Frontal cortex (tissue), 4 donors: ENCODE measurements around the gene CRTC1. TPM values are rescaled to one million over a fixed set of nuclear protein-coding genes. Genes with fewer than 3 reads are reported as not detected.
"Not testable (repeated sequence)": the region's sequence is repeated elsewhere in the genome, so short reads cannot be mapped to it uniquely, and the experiment has no call there.

Experiments used
- DNase-seq, 2 donors: peaks; one replicate each; pipeline ENCODE4 v3.0.0; 2012; ENCODE audit warnings: low spot score in 2 of 2
- FAIRE-seq: peaks from 2 replicates; lab custom pipeline; 2012; peaks lifted over from hg19 to GRCh38; lab: Jason Lieb, UNC
- total RNA-seq: library from RNA; depleted of rRNA; stranded (reverse); fragments of >200 nt; gene quantifications from one replicate; pipeline ENCODE4 v1.2.3, GENCODE V29; 2014
- donor health status: control.
- donor health status: control.
- donor health status: control.

CRTC1 gene
- total RNA-seq, 1 donor from 2014 or later = 7.3 TPM

GRCh38 chr19:18667531-18668251 lies 15.8 kb upstream of the CRTC1 start:
- DNase-seq (no peak), FAIRE-seq (no peak)

DNA sequence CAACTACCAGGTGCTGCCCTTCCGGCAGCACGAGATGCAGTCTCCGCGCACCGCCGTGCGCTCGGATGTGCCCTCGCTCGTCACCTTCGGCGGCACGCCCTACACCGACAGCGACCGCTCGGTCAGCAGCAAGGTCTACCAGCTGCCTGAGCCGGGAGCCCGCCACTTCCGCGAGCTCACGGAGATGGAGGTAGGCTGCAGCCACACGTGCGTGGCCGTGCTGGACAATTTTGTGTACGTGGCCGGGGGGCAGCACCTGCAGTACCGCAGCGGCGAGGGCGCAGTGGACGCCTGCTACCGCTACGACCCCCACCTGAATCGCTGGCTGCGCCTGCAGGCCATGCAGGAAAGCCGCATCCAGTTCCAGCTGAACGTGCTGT lies 15.2 kb upstream of the CRTC1 start:
- DNase-seq = no peak
- FAIRE-seq = no peak

- DNase-seq (no peak), FAIRE-seq (no peak)
Measured at GRCh38 chr19:18668744-18669523, 14.5 kb upstream of the CRTC1 start.

GRCh38 chr19:18669524-18669817 lies 14.0 kb upstream of the CRTC1 start:
- FAIRE-seq (no peak), DNase-seq (no peak)

GRCh38 chr19:18669883-18670282 lies 13.6 kb upstream of the CRTC1 start:
- FAIRE-seq = no peak
- DNase-seq = no peak

GRCh38 chr19:18670312-18670711 lies 13.2 kb upstream of the CRTC1 start:
- DNase-seq = no peak
- FAIRE-seq = no peak

GRCh38 chr19:18671303-18672043 lies 12.0 kb upstream of the CRTC1 start:
- no peak for FAIRE-seq
- DNase-seq = no peak

DNA sequence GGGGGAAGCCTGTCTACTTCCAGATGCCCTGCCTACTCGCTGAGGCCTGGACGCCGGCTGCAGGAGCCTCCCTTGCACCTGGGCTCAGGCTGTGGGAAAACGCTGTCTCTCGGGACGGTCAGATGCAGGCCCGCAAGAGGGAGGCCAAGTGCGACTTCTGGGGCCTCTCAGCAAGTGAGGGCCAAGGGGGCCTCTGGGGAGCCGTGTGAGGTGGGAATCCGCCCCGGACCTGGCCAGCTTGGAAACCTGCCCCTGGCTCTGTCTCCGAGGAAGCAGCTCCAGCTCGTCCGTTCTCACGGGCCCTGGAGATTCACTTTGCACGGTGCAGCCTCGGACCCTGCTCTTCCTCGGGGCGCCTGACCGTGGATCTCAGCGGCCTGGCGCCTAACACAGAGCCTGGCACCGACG lies 11.4 kb upstream of the CRTC1 start:
- no peak for DNase-seq

GRCh38 chr19:18672606-18673337 lies 10.7 kb upstream of the CRTC1 start:
- no peak for FAIRE-seq
- DNase-seq = no peak

More for the DNA sequence above, 11.4 kb upstream of the CRTC1 start:
- FAIRE-seq = no peak

GRCh38 chr19:18674616-18675015 lies 8.9 kb upstream of the CRTC1 start:
- DNase-seq (no peak), FAIRE-seq (no peak)

DNA sequence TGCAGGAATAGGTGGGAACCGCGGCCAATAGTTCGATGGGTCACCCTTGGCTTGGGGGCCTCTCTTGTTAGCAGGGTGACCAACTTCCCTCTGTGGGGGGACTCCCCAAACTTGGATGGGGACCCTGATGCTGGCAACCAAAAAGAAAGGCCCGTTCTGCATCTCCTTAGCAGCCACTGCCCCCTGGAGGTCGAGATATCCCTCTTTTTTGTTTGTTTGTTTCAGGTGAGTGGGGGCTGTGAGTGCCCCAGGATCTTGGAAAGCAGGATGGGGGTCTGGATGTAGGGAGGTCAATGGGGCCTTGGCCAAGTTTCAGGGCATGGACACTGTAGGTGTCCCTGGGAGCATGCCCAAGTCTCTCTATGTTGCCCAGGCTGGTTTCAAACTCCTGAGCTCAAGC lies 7.7 kb upstream of the CRTC1 start:
- no peak for DNase-seq
- FAIRE-seq = no peak

GRCh38 chr19:18676692-18677091 lies 6.8 kb upstream of the CRTC1 start:
- DNase-seq = no peak
- FAIRE-seq = no peak

DNA sequence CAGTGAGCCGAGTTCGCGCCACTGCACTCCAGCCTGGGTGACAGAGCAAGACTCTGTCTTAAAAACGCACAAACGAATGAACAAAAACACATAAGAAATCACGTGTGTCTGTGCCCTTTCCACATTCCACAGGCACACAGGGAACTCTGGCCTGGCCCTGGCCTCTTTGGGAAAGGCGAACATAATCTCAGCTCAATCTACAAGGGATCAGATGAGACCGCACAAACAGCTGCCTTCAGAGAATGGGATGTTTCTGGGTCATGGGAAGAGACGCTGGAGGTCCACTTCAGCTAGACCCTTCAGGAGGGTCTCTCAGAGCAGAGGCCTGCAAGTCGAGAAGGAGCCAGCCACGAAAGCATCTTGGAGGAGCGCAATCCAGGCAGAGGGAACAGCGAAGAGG lies 6.3 kb upstream of the CRTC1 start:
- FAIRE-seq (no peak), DNase-seq (no peak)

- not testable (repeated sequence) for FAIRE-seq, DNase-seq
Measured at GRCh38 chr19:18680148-18680547, 3.3 kb upstream of the CRTC1 start.

GRCh38 chr19:18682807-18683108 lies 722 bp upstream of the CRTC1 start:
- no peak for FAIRE-seq
- no peak for DNase-seq

DNA sequence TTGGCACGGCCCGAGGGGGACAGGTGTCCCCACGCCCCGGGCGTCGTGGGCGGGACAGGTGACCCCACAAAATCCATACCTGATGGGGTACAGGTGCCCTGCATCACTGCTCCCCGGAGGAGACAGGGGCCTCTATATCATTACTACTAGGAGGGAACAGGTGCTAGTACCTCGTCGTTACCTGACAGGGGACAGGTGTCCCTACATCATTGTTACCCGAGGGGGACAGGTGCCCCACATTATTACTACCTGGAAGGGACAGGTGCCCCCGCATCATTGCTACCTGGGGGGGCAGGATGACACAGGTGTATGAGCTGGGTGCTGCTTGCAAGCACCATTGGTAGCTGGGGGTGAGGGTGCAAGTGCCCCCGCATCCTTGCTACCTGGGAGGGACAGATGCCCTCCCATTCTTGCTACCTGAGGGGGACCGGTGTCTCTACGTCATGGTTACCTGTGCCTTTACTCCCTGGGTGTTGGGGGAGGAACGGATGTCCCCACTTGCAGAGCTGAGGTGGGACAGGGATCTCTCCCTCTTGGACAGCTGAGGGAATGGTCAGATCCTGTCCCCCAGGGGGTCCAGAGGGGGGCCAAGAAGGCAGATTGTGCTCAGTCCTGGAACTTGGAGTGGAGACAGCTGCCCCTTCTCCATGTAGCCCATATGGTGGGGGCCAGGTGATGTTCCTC lies 620 bp downstream of the CRTC1 start:
- DNase-seq (no peak), FAIRE-seq (no peak)

DNA sequence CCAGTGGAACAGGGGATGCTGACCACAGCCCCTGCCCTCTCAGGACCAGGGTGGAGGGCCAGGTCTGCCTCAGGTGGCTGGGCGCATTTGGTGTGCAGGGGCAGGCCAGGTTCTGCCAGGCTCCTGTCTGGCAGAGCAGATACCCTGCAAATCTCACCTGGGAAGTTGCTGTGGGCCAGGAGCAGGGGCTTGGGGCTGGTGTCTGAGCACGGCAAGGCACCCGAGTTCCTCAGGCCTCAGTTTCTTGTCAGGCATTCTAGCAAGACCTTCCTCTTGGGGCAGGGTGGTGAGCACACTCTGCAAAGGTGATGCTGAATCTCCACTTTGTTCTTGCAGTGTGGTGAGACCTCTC lies 1.1 kb downstream of the CRTC1 start:
- no peak for FAIRE-seq

DNA sequence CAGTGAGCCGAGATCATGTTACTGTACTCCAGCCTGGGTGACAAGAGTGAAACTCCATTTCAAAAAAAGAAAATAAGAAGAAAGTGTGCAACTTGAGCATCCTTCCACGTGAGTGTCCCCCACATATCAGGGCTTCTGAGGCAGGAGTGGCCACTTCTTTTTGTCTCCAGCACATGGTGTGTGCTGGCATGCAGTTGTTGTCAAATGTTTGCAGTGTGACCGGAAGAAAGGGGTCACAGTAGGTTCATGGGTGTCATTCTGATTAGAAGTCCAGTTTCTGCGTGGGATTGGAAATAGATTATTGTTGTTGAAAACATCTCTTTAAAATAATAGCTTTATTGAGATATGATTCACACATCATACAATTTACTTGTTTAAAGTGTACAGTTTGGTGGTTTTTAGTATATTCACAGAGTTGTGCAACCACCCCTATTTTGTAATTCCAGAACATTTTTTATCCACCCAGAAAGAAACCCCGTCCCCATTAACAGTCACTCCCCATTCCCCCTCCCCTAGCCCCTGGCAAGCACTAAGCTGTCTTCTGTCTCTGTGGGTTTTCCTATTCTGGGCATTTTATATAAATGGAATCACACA lies 2.2 kb downstream of the CRTC1 start:
- DNase-seq (no peak), FAIRE-seq (no peak)

More for the DNA sequence above, 1.1 kb downstream of the CRTC1 start:
- no peak for DNase-seq

- FAIRE-seq = no peak
Measured at GRCh38 chr19:18687740-18688465, 4.4 kb downstream of the CRTC1 start.

More at GRCh38 chr19:18687740-18688465, 4.4 kb downstream of the CRTC1 start:
- DNase-seq = no peak
